Body of pancreas (tissue), 4 donors: Measurements from ENCODE around the gene AGXT.

ENCODE experiments used
- POLR2A ChIP-seq, 3 donors: fragments of 450-650 bp; IDR thresholded peaks; one replicate each; pipeline ENCODE4 v1.6.1; 2016; ENCODE audit warnings: antibody characterized with exemption in 3 of 3, mild to moderate bottlenecking in 2 of 3
- TF ChIP-seq, protein P1 (sequence below), 7 experiments: fragments of 450-650 bp in 4 of 7; fragments of 200-600 bp in 3 of 7; sonication (generic) in 3 of 7; IDR thresholded peaks; one replicate each; pipeline ENCODE4 v1.5.1; 2016 to 2019; ENCODE audit warnings: antibody characterized with exemption in 7 of 7

DNA sequence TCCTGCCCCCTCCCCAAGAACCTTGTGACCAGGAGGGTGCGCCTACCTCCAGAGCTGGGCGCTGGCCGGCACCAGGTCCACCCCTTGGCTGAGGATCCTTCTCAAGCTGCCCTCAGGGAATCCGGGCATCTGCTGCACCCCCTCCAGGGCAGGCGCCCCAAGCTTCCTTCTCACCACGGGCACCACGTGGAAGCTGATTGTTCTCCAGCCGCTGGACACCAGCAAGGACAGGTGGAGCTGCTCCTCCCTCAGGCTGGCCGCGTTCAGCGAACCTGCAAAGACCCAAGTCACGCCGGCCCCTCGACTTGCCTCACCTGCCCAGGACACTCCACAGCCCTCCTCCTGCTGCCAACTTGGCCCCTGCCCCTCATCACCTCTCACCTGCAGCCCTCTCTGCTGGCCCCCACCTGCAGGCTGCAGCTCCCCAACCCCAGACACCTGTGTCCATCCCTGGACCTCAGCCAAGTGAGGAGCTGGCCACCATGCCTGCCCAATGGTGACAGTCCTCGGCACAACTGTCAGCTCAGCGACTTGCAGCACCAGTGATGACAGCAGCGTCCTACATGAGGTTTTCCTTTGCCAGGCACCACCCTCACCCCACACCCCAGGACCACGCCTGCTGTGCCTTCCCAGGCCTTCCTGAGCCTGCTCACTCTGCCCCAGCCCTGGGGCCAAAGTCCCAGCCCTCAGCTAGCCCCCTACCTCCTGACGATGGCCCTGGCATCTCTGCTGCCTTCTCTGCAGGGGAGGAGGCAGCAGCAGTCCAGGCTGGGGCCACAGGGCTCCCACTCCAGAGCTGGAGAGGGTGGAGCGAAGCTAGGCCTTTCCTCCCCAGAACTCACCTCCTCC, 23.1 kb downstream of the AGXT start:
- TF ChIP-seq, protein P1, sequence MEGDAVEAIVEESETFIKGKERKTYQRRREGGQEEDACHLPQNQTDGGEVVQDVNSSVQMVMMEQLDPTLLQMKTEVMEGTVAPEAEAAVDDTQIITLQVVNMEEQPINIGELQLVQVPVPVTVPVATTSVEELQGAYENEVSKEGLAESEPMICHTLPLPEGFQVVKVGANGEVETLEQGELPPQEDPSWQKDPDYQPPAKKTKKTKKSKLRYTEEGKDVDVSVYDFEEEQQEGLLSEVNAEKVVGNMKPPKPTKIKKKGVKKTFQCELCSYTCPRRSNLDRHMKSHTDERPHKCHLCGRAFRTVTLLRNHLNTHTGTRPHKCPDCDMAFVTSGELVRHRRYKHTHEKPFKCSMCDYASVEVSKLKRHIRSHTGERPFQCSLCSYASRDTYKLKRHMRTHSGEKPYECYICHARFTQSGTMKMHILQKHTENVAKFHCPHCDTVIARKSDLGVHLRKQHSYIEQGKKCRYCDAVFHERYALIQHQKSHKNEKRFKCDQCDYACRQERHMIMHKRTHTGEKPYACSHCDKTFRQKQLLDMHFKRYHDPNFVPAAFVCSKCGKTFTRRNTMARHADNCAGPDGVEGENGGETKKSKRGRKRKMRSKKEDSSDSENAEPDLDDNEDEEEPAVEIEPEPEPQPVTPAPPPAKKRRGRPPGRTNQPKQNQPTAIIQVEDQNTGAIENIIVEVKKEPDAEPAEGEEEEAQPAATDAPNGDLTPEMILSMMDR (IDR thresholded peaks at IDR 0.05): no peak
- TF ChIP-seq POLR2A (IDR thresholded peaks at IDR 0.05): no peak
